ENCODE results near the gene ORM2. TPM values are rescaled to one million over a fixed set of nuclear protein-coding genes. Genes with fewer than 3 reads are reported as not detected.
"Not testable (repeated sequence)": the region's sequence is repeated elsewhere in the genome, so short reads cannot be mapped to it uniquely, and the experiment has no call there.

The ORM2 gene
- total RNA-seq, 1 donor from 2014 or later = not detected

DNA sequence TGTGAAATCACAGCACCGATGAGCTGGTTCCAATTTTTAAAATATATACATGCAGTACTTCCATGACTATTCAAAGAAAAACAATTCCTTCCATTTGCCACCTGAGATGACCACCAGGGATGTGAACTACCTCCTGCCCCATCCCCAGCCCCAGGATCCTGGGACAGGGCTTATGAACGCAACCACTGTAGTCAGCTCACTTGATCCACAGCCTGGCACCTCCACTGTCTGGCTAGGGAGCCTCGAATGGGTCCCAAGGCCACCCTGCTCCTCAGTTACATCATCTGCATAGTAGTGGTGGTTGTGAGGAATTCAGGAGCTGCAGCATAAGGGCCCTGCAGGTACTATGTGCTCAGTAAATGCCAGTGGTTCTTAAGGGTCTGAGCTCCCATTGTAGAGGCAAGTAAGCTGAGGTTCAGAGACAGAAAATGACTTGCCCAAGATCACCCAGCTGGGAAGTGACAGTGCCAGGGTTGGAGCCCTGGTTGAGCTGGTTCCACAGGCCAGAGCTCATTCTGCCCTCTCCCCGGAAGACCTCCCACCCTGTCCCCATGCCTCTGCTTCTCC, 2.9 kb downstream of the ORM2 start:
- DNase-seq = not testable (repeated sequence)

GRCh38 chr9:114333718-114334117, 4.0 kb downstream of the ORM2 start:
- not testable (repeated sequence) for DNase-seq

- no peak for DNase-seq
These were observed 4.8 kb downstream of the ORM2 start for GRCh38 chr9:114334490-114334889.

DNA sequence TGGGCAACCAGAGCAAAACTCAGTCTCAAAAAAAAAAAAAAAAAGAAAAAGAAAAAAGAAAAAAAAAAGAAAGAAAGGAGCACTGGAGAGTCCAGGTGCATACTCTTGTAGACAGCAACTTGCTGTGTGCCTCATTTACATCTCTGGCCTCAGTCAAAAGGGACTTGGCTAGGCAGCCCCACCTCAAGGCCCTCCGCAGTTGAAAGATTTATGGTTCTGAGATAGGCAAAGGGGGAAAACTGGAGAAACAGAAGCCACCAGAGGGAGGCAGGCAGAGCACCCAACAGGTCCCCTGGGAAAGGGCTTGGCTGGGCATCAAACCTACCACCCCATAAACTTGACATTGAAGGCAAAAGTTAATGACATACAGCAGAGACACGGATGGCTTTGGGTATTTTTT, 6.1 kb downstream of the ORM2 start:
- DNase-seq = no peak

DNA sequence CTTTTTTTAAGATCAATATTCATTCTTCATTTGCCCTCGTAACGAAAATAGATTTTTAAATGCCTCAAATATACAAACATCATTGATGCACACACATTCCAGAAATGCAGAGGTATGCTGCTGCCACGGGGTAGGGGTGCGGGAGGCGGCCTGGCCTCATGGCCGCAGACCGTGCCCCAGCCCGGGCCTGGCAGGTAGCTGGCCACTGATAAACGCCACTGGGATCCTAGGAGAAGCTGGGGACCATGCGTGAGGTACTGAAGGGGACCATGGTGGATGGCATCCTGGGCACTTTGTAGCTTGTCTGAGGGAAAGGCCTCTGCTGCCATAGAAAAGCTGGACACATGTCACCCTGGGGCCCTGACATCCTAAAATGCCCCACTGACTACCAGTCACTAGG, 6.5 kb downstream of the ORM2 start:
- no peak for DNase-seq

GRCh38 chr9:114336699-114337395, 7.2 kb downstream of the ORM2 start:
- DNase-seq = no peak

DNA sequence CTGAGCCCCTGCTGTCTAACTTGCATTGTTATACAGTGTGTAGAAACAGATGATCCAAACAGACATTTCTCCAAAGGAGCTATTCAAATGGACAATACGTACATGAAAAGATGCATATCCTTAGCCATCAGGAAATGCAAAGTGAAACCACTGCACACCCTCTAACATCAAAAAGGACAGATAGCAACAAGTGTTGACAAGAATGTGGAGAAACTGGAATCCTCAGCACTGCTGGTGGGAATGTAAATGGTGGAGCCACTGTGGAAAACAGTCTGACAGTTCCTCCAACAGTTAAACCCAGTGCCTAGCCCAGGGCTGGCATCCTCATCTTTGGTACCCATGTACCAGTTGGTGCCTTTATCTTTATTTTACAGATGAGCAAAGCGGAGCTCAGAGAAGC, 8.5 kb downstream of the ORM2 start:
- no peak for DNase-seq

DNA sequence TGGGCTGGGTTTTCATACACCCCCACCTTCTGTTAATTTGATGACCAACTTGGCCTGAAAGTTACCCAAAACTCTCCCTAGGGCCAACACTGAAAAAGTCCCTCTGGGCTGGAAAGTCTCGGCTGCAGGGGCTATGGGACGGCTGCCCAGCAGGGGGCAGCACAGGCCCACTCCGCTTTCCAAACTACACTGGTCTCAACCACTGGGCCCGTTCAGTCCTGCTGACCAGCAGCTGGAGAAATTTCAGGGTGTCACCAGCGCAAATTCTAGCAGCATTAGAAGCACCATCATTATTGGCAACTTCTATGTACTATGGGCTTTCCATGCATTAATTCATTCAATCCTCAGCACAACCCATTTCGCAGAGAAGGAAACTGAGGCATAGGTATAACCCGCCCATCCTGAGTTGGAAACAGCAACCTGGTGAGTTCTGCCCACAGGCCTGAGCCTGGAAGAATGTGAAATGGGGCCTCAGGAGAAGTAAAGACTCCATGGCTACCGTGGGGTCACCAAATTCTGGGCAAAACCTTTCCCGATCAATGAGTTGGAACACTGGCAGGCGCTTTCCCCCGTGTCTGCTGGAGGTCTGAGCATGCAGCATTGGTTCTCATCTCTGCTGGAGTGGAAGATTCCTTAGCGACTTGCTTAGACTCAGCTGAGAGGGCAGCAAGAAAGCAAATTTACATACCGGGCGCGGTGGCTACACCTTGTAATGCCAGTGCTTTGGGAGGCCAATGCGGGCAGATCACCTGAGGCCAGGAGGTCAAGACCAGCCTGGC, 9.7 kb downstream of the ORM2 start:
- DNase-seq = peak; percentile 62

DNA sequence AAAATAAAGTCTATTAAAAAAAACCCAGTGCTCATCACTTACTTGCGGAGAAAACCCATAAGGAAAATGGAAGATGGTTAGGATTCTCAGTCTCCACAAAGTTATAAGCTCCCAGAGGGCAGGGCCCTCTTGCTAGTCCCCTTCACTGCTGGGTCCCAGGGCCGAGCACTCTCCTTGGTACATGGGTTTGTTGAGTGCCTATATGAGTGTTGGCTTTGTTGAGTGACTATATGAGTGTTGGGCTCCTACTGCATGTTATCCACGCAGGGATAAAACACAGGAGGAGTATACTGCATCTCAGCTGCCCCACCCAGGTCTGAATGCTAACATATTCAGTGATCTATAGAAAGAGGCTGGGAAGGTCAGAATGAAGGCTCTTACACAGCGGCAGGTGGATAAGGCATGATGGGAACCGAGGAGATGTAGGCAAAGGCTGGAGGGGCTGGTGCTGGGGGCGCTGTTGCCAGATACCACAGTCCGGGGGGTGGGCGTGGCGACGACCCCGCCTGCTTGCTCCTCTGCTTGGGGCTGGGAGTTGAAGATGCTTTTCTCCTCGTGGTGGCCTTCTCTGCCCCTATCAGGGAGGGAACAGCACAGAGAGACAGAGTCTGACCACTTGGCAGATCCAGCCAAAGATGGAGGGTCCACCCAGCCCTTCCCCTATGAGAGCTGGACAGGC, 11.6 kb downstream of the ORM2 start:
- no peak for DNase-seq

DNA sequence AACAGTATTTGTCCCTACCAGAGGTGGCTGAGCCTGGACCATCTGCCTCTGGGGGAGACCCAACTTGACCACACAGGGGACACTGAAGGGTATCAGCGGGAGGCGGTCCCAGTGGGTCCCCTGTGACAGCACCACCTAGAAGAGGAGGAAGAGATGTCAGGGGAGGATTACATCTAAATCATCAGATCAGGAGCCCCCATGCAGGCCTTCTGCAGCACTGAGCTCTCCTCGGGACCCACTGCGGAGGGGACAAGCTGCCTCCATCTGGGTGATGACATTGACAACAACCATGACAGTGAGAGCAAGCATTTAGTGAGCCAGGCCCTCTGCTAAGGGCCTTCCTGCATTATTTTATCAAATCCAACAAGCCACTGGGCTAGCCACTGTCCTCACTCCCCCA, 12.3 kb downstream of the ORM2 start:
- no peak for DNase-seq

- DNase-seq = no peak
These were observed 13.2 kb downstream of the ORM2 start for GRCh38 chr9:114342755-114343440.

DNA sequence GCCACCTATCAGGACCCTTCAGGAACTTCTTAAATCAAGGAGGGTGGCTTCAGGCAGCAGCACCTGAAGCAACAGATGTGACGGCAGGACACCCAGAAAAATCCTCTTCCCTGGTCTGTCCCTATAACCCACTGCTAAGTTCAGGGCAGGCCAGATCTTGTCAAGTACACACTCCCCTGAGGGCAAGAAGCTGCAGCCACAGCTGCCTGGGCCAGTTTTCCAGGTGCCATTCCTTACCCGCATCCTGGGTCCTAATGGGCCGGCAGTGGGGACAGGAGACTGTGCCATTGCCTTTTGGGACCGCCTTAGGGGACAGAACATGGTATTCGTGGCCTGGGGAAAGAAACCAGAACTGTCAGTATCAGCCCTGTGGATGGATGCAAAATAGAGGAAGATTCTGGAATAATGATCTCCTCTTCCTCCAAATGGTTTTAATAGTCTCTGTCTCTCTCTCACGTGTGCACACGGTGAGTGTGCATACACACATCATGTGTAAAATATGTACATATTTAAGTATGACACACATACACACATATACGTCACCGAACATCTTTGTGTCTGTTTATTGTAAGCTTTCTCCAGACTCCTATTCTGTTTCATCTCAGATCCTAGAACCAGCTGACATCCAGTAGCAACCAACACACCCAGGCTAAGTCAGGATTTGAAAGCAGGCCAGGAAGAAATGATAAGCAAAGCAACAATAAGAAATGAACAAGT, 14.0 kb downstream of the ORM2 start:
- no peak for DNase-seq

DNA sequence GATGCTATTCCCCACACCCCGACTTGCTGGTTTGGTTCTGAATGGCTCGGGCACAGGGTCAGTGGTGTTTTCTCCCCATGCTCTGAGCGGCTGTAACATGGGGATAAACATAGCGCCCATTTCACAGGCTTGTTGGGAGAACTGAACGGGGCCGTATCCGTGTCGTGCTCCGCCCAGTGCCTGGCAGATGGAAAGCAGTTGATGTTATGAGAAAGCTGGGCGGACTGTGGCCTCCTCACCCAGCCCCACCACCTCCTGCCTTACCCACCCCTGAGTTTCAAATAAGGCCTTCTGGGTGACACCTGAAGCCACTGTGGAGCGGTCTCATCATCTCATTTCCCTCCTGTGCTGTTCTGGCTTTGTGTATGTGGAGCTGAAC, 14.5 kb downstream of the ORM2 start:
- DNase-seq = no peak

GRCh38 chr9:114344692-114345091, 15.0 kb downstream of the ORM2 start:
- no peak for DNase-seq

DNA sequence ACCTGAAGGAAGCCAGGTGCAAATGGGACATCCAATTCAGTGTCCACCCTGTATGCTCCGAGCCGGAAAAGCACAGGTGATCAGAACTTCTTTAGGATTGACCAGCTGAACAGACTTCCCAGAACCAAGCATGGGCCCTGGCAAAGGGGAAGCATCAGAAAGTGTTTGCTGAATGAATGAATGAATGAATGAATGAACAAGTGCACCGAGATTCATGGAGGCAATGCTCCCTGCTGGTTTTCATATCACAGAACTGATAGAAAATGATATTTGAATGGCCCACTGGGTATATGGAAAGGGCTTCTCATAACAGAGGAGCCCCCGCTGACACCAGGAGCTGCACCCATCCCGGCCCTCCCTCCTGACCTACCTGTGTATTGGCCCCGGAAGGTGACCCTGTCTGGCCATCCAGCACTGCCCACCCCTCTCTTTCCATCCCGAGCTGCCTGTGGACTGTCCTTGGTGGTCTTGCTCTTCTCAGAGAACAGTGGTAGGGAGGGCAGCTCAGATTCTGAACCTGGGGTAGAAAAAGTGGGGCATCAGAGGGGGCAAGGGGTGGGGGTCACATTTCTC, 15.9 kb downstream of the ORM2 start:
- no peak for DNase-seq

GRCh38 chr9:114346146-114346545, 16.5 kb downstream of the ORM2 start:
- no peak for DNase-seq

DNA sequence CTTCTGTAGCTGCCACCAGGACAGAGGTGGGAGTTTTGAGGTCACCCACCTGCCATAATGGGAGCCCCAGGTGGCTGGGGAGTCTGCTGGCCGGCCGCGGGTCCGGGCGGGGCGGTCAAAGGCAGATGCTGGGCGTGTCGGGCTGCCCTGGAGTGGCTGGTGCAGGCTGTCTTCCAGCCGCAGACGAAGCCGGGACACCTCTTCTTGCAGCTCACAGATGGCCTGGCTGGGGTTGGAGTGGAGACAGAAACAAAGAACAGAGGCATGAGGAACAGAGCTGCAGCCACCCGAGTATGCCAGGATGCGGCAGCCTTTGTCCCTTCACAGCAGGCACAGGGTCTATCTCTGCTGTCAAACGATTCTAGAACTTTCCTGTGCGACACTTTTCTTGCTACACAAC, 18.0 kb downstream of the ORM2 start:
- DNase-seq = no peak

DNA sequence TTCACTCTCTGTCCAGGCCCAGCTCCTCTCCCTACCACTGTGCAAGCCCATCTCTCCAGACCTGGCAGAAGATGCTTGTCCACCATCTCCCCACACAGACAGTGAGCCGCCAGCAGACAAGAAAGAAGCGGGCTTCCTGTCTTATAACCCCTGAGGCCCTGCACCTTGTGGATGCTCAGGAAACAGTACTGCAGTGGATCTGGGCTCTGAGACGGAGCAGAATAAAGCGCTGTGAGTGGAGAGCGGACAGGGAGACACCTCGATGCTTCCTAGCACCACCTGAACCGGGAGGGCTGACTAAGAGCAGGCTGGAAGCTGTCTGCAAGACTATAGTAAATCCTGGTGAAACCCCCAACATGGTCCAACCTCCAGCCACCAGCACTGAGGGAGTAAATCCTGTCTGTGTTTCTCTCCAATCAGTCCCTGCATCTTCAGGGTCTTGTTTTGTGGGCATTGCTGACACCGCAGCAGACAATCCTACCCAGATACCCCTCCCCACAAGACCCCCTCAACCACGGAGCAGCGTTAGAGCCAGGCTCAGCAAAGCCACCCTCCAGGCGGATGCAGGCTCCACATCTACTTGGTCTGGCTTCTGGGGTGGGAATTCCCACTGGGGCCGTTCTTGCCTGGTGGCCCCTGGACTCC, 18.7 kb downstream of the ORM2 start:
- DNase-seq = no peak

GRCh38 chr9:114348906-114349482, 19.3 kb downstream of the ORM2 start:
- peak; percentile 64 for DNase-seq

DNA sequence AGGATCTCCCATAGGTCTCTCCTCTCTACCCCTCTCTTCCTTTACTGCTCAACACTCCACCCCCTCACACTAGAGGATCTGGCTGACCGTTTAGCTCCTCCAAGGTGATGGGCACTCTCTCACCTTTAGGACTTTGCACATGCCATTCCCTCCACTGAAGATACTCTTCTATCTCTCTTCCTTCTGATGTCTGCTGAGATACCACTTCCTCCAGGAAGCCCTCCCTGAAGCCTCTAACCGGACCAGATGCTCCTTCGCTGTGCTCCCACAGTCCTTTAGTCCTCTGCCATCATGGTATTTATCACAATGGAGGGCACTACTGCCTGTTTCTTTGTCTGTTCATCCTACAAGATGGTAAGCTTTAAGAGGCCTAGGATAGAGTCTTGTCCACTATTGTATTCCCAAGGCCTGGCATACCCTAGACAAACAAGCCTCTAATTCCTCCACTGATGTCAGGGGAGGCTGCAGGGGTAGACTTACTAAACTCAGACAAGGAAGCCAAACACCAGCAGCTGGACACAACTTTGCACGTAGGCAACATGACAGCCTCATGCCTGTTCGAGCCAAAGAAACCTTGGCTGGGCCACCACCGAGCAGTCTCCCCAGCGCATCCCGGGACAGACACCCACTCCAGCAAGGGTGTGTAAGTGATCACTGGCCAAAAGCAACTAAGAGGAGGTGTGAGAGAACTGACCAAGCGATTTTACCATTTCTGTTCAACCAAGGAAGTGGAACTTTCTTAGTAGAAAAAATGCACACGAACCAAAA, 20.2 kb downstream of the ORM2 start:
- DNase-seq = no peak
